A673 (cell line): ENCODE results near the gene USP21. TPM values are rescaled to one million over a fixed set of nuclear protein-coding genes. Genes with fewer than 3 reads are reported as not detected.

ENCODE experiments used
- BruUV-seq: library from RNA; stranded (reverse); fragments of 400-500 nt; replicated peaks from 2 replicates; lab custom pipeline; 2021; lab: Mats Ljungman, UMichigan
- CTCF ChIA-PET: fragments of 300-600 bp; sonication (Branson Sonifier 250); formaldehyde crosslinking; loops from one replicate; lab custom pipeline; 2022; ENCODE audit warnings: antibody characterized with exemption; lab: Charles Lee
- POLR2A ChIA-PET: fragments of 300-600 bp; sonication (Branson Sonifier 250); formaldehyde crosslinking; loops from one replicate; lab custom pipeline; 2022; ENCODE audit warnings: antibody characterized with exemption; ENCODE audit not compliant: low non-redundant PET; lab: Charles Lee
- DNase-seq: peaks from one replicate; pipeline ENCODE4 v3.0.0-alpha.2; 2015; ENCODE audit warnings: low spot score
- H3K27ac ChIP-seq: fragments of 200-600 bp; sonication (generic); 2 replicates; pipeline ENCODE4 v1.5.1; 2016; ENCODE audit warnings: mixed run types, low read depth, mild to moderate bottlenecking, mixed read lengths, antibody characterized with exemption, low read length; ENCODE audit not compliant: poor library complexity, severe bottlenecking
- H3K27me3 ChIP-seq: fragments of 200-600 bp; sonication (generic); replicated peaks from 2 replicates; pipeline ENCODE4 v1.6.1; 2017; ENCODE audit warnings: mixed run types, low read depth, mild to moderate bottlenecking, mixed read lengths, antibody characterized with exemption, low read length; ENCODE audit not compliant: insufficient read depth, poor library complexity
- H3K36me3 ChIP-seq: fragments of 200-600 bp; sonication (generic); 2 replicates; pipeline ENCODE4 v1.6.1; 2016; ENCODE audit warnings: mixed run types, mild to moderate bottlenecking, mixed read lengths, antibody characterized with exemption, low read length; ENCODE audit not compliant: insufficient read depth, poor library complexity, severe bottlenecking
- H3K4me1 ChIP-seq: fragments of 200-600 bp; sonication (generic); 2 replicates; pipeline ENCODE4 v1.6.1; 2017; ENCODE audit warnings: mixed run types, mild to moderate bottlenecking, mixed read lengths, antibody characterized with exemption, low read length; ENCODE audit not compliant: insufficient read depth, poor library complexity, severe bottlenecking
- H3K4me3 ChIP-seq: fragments of 200-600 bp; sonication (generic); 2 replicates; pipeline ENCODE4 v1.5.1; 2016; ENCODE audit warnings: low read depth, mixed run types, mild to moderate bottlenecking, mixed read lengths, low read length; ENCODE audit not compliant: poor library complexity, severe bottlenecking
- H3K9me3 ChIP-seq: fragments of 200-600 bp; sonication (generic); 2 replicates; pipeline ENCODE4 v1.6.1; 2016; ENCODE audit warnings: mixed run types, low read depth, mild to moderate bottlenecking, mixed read lengths, antibody characterized with exemption, low read length; ENCODE audit not compliant: poor library complexity, severe bottlenecking
- EZH2 ChIP-seq: fragments of 200-600 bp; sonication (generic); IDR thresholded peaks from 2 replicates; pipeline ENCODE4 v1.6.1; 2017; ENCODE audit warnings: borderline replicate concordance, low read depth, mild to moderate bottlenecking, mixed read lengths, antibody characterized with exemption, low read length; ENCODE audit not compliant: poor library complexity, severe bottlenecking
- intact Hi-C: fragments of 100-400 bp; cut with micrococcal nuclease; formaldehyde crosslinking; loops from one replicate; pipeline ENCODE4 v1.10.0; 2022; ENCODE audit not compliant: unreplicated experiment
- total RNA-seq: library from RNA; stranded (reverse); gene quantifications from 2 replicates; pipeline ENCODE4 v1.2.3, GENCODE V29; 2021
- TF ChIP-seq, protein P1 (sequence below): fragments of 300-800, 200-600 bp; sonication (generic); conservative IDR thresholded peaks from 2 replicates; pipeline ENCODE4 v1.5.1; 2017; ENCODE audit warnings: low read depth, mild to moderate bottlenecking, antibody characterized with exemption, low read length, moderate library complexity, mixed read lengths

Gene USP21
- total RNA-seq, 1 experiment from 2014 or later = 46.2 TPM

DNA sequence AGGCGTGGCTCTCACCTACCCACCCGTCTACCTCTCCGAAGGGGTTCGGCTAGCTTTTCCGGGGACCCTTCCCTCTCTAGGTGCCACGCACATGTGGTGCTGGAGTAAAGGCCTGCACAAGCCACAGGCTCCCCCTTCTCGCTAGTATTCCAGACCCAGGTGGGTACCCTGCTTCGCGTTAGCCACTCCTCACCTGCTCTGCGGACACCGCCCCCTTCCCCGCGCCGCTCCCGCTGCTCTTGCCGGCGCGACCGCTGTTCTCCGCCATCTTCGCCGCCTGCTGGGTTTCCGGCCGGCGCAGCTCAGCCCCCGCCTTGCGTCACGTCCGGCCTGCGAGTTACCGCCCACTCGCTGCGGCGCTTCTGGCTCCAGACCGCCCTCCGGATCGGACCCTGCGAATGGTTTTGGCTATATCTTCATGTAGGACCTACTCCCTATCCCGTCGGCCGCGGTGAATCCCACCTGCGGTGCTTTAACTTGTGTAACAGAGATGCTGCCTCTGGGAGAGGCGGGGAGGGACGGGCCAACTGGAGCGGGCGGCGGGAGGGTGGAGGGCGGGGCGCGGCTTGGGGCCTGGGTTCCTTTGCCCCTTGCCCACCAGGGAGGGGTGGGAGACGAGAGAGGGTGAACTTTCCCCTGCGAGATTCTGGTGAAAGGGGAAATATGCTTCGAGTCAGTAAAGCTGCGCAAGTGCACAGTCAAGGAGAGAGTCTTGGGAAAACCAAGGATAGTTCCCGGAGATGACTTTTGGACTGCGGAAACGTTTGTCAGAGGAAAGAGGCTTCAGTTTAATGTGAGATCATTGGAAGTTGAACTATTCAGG lies 41.3 kb upstream of the USP21 start, which contains the start of the genes NIT1 and PFDN2:
TSS of gene NIT1 (plus strand) at position 347 of the 823 bp plus-strand sequence. CDS start at position 419, 72 bp downstream.
TSS of gene PFDN2 (minus strand) at position 279 of the 823 bp plus-strand sequence. CDS start at position 268, 11 bp downstream.
- intact Hi-C loops = no loop called here
- TSS peak; percentile 70 for BruUV-seq
- Histone ChIP-seq H3K27ac (peak within 1 kb of the TSS; percentile 93), H3K27me3 (no peaks in the 10 kb centered on the region), H3K4me1 (peaks cover 12% of the 10 kb centered on the region), H3K36me3 (peaks cover 33% of the 10 kb centered on the region), H3K4me3 (peak within 1 kb of the TSS; percentile 86), H3K9me3 (no peaks in the 10 kb centered on the region)
- TF ChIP-seq, protein P1, sequence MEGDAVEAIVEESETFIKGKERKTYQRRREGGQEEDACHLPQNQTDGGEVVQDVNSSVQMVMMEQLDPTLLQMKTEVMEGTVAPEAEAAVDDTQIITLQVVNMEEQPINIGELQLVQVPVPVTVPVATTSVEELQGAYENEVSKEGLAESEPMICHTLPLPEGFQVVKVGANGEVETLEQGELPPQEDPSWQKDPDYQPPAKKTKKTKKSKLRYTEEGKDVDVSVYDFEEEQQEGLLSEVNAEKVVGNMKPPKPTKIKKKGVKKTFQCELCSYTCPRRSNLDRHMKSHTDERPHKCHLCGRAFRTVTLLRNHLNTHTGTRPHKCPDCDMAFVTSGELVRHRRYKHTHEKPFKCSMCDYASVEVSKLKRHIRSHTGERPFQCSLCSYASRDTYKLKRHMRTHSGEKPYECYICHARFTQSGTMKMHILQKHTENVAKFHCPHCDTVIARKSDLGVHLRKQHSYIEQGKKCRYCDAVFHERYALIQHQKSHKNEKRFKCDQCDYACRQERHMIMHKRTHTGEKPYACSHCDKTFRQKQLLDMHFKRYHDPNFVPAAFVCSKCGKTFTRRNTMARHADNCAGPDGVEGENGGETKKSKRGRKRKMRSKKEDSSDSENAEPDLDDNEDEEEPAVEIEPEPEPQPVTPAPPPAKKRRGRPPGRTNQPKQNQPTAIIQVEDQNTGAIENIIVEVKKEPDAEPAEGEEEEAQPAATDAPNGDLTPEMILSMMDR = no peak
- TF ChIP-seq EZH2 = no peak
- POLR2A ChIA-PET = interaction anchor here (0.5 kb wide), 1 partner anchor 272 kb away, joined by 16 read pairs; no protein-coding TSS in a partner anchor
- CTCF ChIA-PET = interaction anchor here (0.5 to 0.6 kb wide), 2 partner anchors 108 to 128 kb away, joined by 4 to 15 read pairs; partner anchors contain the start of gene TOMM40L
- DNase-seq = peak; percentile 93

DNA sequence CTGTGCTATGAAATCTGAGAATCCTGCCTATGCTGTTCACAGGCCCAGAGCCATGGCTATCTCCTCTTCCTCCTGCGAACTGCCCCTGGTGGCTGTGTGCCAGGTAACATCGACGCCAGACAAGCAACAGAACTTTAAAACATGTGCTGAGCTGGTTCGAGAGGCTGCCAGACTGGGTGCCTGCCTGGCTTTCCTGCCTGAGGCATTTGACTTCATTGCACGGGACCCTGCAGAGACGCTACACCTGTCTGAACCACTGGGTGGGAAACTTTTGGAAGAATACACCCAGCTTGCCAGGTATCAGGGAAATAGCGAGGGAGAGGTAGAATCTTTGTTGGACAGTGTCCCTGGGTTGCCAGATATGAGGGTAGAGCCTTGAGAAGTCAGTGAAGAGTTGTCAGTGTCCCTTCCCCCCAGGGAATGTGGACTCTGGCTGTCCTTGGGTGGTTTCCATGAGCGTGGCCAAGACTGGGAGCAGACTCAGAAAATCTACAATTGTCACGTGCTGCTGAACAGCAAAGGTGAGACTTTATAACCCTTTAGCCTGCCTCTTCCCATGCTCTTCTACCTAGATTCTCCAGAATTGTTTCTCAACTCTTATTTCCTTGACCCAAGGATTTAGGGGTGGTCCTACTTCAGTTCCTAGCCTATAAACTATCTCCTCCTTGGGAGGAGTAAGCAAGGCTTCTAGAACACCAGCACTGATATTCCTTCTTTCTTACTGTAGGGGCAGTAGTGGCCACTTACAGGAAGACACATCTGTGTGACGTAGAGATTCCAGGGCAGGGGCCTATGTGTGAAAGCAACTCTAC lies 40.0 kb upstream of the USP21 start:
- no peak for TF ChIP-seq EZH2
- TF ChIP-seq, protein P1 = peak; percentile 57
- peaks cover 12% of the 10 kb centered on the region for H3K4me1 ChIP-seq
- ChIA-PET POLR2A (no interaction called here), CTCF (interaction anchor here (0.5 to 0.7 kb wide), 2 partner anchors 22 to 84 kb away, joined by 3 to 8 read pairs; no protein-coding TSS in a partner anchor)
- H3K36me3 ChIP-seq = peaks cover 46% of the 10 kb centered on the region
- H3K4me3 ChIP-seq = peak overlapping the region; percentile 86
- H3K27me3 ChIP-seq = no peaks in the 10 kb centered on the region
- H3K9me3 ChIP-seq = no peaks in the 10 kb centered on the region
- H3K27ac ChIP-seq = peak overlapping the region; percentile 93
- DNase-seq = peak; percentile 72
- no TSS peak for BruUV-seq
- intact Hi-C loops = no loop called here

DNA sequence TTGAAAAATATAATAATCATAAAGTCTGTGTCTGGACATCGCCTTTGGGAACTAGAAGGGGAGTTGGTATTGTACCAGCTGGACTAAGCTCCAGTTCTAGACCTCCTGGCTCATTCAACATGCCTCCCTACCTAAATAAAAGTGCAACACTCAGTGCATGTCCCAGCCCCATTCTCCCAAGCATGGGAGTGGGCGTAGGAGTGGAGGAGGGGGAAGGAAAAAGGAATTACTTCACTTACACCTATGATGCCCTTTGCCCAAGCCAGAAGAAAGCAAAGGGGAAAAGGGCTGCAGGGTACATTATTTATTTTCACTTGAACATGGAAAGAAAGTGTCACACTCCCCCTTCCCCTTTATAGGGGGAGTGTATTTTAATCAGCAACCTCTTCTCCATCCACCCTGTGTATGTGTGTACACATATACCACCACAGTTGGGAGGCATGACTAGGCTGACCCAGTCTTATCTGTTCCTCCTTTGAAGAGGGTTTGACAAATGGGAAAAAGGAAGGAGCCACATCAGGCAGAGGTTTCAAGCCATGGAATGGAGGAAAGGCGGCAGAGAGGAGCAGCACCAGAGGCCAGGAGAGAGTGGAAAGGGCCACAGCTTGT lies 38.2 kb upstream of the USP21 start:
- intact Hi-C loops = no loop called here
- no peaks in the 10 kb centered on the region for H3K27me3 ChIP-seq
- H3K27ac ChIP-seq = no peak overlapping the region
- BruUV-seq = no TSS peak
- DNase-seq = no peak
- CTCF ChIA-PET = no interaction called here
- peaks cover 56% of the 10 kb centered on the region for H3K36me3 ChIP-seq
- TF ChIP-seq, protein P1 = no peak
- TF ChIP-seq EZH2 = no peak
- peaks cover 12% of the 10 kb centered on the region for H3K4me1 ChIP-seq
- POLR2A ChIA-PET = interaction anchor here (0.6 kb wide), 1 partner anchor 137 kb away, joined by 21 read pairs; the partner anchor contains the start of gene PCP4L1
- no peaks in the 10 kb centered on the region for H3K9me3 ChIP-seq
- H3K4me3 ChIP-seq = no peak overlapping the region
